HPDE6-E6E7 (cell line): ENCODE results near the gene SLC35F3.

Experiments used
- DNase-seq: peaks from one replicate; pipeline ENCODE4 v3.0.0; 2011; ENCODE audit warnings: missing footprints; ENCODE audit errors: extremely low spot score

The SLC35F3 gene

DNA sequence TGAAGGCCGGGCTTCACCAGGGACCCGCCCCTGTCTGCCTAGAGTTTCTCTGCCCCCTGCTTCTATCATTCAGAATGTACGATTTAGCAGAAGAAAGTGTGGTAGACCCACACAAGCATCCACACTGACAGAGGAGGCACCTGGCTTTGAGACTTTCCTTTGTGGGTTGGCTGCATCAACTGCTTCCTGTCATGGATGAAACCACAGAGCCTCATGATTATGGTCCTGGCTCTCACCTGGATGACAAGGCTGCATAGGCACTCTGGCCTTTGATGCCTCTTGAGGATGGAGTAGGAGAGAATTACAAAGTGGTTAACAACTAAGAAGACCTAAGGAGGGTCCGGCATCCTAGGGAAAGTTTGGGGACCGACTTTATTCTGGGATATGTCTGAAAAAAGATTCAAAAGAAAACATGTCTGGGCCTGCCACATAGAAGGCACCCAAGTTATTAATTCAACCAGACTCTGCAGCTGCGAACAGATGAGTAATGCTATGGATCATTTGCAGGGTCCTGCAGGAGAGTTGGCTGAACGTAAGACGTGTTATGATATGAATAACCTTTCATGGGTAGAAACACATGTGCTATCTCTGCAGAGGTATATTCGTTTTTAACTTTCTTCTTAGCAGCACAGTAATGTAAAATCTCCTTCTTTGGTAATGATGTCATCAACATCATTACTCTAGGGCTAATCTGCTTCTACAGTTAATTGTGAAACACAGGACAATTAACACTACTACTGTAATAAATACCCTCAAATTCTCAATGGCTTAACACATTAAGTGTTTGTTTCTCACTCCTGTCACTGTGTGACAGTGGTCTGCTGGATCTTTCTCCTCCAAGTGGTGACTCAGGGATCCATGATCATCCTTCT lies 136.2 kb downstream of the SLC35F3 start:
- peak; percentile 22 for DNase-seq

DNA sequence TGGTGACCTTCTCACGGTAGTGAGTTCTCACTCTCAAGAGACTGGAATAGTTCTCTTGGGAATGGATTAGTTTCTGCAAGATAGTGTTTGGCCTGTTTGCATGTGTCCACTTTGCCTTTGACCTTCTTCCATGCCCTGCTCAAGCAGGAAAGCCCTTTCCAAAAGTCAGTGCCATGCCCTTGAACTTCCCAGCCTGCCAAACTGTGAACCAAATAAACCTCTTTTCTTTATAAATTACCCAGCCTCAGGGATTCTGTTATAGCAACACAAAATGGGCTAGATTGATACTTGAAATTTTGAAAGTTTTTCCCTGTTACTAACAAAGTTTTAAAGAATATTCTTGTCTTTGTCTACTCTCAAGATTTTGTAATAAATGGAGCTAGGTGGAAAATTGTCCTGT lies 139.6 kb downstream of the SLC35F3 start:
- DNase-seq = no peak

DNA sequence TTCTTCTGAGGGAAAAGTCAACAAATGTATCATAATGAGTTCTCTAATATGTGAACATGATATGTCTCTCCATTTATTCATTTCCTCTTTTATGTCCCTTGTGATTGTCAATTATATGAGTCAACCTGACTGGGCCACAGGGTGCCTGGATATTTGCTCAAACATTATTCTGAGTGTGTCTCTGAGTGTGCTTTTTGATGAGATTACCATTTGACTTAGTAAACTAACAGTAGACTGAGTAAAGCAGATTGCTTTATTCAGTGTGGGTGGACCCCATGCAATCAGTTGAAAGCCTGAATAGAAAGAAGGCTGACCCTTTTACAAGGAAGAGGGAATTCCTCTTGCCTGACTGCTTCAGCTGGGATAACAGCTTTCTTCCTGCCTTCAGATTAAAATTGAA lies 142.6 kb downstream of the SLC35F3 start:
- DNase-seq = no peak

DNA sequence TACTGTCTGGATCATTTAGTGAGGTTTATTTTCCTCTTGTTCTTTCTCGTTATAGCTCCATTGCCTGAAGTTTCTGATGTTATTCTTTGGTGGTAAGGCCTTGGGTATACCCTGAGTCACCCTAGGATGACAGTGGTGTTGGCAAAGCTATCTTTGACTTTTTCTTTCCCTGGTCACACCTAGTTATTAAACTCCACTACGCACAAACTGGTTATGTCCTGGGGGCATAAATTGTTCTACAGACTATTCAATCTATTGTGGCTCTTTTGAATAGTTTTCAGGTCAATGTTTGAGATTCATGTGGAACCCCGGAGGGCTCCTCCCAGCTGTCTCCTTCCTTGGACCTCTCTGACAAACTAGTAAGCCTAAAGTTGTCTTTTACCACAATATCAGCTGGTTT lies 157.7 kb downstream of the SLC35F3 start:
- no peak for DNase-seq

DNA sequence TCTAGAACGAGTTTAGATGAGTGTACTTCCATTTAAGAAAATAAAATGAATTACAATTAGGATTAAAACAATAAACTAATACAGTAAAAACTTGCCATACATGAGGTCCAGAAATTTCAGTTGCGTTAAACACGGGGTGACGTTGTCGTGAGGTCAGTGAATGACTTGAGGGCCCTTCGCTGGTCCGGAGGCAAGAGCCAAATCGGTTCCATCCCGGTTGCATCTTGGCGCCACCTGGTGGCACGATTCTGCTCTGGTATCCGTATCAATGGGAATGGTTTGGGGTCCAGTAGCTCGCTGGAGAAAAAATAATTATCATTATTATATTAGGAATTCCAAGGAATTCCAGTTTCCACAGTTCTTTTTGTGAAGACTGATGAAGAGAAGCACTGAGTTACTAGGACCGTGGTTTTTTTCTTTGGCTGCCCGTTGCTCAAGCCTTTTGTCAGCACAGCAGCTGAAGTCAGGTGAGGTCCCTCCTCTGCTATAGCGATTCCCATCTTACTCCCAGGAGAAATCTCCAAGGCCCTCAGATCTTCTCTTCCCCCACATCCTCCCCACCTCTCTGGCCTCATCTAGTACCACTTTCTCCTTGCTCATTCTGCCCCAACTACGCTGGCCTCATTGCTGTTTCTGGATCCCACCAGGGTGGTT lies 161.4 kb downstream of the SLC35F3 start:
- DNase-seq = peak; percentile 67

DNA sequence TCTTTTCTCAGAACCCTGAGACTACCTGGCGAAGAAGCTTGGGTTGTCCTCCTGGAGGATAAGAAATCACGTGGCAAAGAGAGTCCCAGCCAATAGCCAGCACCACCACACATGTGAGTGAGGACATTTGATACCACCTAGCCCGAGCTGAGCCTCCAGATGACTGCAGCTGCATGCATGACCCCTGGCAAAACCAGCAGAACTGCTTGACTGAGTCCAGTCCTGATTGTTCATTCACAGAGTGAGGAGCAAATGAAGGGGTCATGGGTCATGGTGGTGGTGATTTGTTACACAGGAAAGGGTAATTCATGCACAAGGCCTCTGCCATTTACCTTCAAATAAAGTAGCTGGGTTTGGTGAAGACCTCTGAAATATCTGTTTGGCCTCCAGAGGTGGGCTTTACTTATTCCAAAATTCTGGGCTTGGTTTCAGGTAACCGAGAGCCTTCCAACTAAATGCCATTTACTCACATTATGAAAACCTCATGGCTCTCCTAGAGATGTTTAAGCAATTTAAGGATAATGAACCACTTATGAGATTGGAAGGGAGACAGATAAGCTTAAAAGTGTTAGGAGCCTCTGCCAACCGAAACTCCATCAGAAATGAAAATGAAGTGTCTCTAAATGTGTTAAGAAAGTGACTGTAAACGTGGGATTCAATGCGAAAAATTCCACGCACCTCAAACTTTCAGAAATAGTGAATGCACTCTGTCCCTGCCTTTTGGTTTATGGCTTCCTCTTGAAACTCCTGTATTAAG lies 163.3 kb downstream of the SLC35F3 start:
- no peak for DNase-seq

DNA sequence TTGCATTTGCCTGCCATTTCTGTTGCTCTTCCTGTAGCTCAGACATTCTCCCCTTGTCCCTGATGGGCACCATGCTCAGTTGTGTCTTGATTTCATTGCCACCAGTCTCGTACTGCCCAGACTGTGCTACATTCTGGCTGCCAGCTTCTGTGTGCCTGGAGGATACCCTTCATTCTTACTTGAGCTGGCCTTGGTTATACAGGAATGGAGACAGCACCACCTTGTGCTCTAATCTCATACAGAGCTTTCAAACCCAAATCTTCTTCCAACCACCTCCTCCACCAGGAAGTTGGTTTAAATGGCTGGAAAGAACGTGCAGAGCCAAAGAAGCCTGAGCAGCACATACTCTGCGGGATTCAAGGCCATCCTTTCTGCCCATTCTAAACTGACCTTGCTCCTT lies 165.3 kb downstream of the SLC35F3 start:
- no peak for DNase-seq

DNA sequence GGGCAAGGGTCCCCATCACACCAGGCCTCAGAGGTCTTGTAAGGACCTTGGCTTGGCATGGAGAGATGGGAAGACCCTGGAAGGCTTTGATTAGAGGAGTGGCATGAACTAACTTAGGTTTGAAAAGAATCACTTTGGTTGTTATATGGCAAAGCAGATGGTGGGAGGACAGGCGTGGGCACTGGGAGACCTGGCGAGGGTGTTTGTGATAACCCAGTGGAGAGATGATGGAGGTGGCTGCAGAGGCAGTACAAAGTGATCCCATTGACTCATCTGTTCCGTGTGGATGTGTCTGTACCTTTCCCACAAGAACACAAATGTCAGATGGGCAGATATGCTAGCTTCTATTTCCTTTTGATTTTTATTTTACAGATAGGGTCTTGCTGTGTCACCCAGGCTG lies 168.3 kb downstream of the SLC35F3 start:
- no peak for DNase-seq

DNA sequence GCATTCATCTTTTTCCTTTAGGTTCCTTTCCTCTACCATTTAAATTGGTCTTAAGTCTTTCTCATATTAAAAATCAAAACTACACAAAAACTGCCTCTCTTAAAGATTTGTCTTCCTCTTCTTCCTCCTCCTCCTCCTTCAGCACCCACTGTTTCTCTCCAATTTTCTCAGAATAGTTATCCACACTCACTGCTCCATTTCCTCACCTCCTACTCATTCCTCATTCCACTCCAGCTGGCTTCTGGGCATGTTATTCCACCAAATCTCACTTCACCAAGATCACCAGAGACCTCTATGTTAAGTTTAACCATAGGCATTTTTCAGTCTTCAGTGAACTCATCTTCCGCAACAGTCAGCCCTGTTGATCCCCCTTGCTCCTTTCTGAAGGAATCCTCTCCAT lies 173.7 kb downstream of the SLC35F3 start:
- no peak for DNase-seq

DNA sequence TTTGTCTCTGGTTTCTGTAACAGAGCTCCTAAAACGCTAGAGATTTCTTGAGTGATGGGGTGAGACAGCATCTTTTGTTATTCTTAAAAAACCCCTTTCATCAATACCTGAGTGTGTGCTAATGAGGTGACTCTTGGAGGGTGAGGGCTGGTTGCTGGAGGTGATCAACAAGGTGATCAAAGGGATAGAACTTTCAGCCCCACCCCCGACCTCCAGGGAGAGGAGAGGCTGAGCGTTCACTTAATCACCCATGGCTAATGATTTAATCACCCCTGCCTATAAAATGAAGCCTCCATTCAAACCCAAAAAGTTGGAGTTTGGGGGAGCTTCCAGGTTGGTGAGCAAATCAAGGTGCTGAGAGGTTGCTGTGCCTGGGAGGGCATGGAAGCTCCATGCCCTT lies 175.4 kb downstream of the SLC35F3 start:
- no peak for DNase-seq

DNA sequence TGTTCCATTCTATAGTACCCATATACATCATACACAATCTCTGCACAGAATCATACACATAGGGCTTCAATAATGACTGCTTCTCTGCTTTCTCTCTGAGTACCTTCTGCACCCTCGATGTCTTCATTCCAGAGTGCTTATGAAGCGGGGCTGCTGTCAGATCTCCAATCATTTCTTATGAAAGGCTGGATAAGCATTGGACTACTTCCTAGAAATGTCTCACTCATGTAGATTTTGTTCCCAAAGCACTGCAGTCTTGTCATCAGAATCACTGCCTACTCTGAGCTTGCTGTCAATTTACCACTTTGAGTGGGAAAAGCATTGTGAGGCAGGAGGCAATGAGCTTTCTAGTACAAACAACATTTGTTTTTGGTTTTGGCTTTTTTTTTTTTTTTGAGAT lies 179.0 kb downstream of the SLC35F3 start:
- DNase-seq = no peak

DNA sequence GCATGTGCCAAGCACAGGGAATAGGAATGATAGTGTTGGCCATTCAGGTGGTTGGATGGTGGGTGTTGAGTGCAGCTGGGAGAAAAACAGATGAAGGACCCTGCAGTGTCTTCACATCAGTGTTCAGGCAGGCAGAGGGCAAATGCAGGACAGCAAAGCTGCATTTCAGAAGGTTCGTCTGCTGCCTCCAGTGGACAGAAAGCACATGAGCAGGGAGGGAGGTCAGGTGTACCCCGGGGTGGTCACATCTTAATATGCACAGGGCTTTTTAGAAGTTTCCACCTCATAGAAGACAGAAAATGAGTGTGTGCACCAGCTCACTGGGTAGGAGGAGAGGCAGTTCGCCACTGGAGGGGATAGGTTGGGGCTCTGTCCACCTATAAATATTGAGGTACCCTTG lies 184.9 kb downstream of the SLC35F3 start:
- DNase-seq = no peak

DNA sequence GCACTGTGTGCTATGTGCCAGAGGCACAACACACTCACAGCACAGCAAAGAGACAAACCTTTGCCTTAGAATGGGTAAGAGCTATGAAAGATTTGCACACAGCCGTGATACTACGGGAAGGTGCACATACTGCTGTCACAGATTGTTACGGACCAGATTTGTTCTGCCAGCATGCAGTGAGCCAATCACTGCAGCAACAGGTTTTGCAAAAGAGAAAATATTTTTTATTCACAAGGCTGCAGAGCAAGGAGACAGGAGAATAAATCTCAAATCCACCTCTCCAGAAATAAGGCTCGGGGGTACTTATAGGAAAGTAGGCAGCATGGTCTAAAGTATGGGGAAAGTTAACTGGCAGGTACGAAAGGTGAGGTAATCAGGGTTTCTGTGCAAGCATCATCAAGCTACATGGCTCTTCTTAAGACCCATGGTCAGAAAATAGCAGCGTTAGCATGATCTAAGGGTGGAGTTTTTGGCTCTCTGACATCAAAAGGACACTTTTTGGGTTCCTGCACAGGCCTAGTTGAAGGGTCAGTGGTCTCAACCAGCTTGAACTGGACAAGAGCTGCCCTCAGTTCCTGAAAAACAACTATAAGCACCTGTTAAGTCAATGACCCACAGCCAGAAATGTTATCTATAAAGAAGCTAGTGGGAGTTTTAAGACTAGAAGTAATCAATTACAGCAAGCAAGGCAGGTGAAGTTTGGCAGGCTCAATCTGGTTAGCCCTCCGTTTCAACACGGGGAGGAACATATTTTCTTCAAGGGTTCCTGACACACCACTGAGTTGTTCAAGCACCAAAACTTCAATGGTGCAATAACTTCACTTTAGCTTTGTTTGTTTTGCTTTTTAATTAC lies 186.0 kb downstream of the SLC35F3 start:
- DNase-seq = no peak

DNA sequence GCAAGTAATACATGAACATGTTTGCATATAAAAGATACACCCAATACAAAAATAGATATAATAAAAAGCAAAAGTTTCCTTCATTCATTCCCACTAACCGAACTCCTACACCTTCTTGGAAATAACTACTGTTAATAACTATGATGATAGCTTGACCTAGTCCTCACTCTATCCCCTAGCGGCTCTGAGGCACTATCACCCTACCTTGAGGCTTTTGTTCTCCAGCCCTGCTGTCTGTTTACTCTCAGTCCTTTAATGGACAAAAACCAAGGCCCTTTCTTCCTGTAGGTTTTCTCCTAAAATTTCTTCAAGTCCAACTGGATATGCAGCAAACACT lies 186.6 kb downstream of the SLC35F3 start:
- no peak for DNase-seq

DNA sequence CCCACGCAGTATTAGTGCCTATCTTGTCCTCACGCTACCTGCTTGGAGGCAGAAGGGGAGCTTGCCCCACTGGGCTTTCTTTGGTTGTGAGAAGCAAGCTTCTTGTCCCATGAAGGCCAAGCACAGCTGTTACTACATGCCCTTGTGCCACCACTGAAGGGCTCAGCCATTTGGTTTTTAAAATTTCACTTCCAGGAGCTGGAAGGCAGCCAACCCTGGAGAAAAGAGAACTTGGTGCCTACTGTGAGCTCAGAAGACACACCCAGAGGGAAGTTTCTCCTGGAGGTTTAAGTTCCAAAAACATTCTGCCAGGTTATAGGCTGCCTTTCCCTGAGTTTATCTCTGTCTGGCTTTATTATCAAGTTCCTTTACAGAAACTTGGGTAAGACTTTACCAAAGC lies 187.4 kb downstream of the SLC35F3 start:
- DNase-seq = no peak

DNA sequence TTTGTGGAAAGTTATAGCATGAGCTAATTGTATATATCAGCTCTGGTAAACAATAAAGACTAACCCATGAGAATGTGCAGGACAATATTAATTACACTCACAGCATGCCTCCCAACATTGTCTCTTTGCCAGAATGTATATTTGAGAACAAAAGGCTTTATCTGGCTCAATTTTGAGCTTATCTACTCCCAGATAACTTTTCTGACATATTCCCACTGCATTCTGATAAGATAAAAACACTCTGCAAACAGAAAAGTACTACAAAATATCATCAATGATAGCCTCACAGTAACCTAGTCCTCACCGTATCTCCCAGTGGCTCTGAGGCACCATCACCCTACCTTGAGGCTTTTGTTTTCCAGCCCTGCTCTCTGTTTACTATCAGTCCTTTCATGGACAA lies 188.6 kb downstream of the SLC35F3 start:
- no peak for DNase-seq

DNA sequence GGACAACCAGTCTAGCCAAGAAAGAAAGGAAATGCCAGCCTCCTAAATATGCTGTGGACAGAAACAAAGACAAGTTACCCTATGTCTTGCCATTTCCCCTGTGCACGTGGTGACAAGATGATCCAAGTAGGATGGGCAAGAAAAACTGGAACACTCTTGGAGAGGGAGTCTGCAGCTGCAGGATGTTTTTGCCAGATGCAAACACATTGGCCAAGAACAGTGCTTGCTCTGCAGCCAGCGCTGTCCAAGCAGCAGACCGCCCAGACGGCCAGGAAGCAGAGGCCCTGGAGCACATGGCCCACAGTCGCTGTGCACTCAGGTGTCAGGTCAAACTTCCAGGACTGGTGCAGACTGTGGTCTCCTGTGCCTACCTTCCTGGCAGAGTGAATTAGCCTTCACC lies 189.3 kb downstream of the SLC35F3 start:
- no peak for DNase-seq

DNA sequence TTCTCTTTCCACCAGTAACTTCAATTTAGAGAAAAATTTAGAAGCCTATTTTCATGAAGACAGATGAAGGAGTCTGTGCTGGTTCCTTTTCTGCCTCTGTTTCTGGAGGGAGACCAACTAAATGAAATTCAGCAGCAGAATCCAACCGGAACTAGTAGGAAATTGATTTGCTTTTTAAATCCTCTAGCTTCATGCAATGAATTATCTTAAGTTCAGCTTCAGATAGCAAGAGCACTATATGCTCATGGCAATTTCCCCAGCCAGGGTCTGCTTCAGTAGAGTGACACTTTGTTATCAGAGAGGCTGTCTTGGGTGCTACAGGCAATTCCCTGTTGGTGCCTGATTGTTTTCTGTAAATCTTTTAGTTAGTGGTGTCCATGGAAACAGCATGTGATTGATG lies 189.7 kb downstream of the SLC35F3 start:
- no peak for DNase-seq

DNA sequence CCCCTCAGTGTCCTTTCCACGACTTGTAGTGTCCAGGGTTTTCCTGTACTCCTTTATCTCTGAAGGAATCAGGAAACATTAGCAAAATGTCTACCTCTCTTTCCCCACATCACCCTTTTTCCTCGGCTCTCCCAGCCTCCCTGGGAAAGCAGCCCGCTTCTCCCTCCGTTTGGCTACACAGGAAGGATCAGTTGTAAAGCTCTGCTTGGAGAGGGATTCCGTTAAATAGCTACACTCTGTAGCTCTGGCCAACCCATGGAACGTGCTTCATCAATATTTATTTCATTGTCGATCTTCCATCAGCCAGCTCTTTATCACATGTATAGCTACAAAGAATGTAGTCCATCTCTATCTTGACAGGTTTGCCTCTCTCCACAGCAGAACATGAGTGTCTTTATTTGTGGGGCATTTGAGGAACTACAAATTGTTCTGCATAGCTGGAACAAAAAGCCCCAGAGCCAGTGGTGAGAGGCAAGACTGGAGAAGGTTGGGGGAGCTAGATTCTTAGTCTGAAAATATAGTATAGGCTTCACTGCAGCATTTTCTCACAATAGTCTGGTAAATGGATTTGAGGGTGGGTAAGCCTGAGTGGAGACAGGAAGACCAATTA lies 191.8 kb downstream of the SLC35F3 start:
- DNase-seq = no peak

DNA sequence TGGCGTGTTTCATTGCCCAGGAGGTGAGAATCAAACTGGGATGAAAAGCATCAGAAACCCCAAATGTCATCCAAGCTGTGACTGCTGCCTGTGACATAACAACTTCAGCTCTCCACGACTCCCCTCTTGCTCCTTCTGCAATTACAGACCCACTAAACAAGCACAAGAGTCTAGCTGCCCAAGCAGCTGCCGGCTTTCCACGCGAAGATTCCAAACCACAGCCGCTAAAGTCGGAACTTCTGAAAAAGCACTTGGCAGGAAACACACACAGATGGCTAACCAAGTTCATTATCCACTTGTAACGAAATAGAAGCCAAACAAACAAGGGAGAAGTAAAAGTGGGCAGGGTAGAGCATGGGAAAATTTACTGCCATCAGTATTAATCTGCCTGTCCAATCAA lies 198.1 kb downstream of the SLC35F3 start:
- no peak for DNase-seq

DNA sequence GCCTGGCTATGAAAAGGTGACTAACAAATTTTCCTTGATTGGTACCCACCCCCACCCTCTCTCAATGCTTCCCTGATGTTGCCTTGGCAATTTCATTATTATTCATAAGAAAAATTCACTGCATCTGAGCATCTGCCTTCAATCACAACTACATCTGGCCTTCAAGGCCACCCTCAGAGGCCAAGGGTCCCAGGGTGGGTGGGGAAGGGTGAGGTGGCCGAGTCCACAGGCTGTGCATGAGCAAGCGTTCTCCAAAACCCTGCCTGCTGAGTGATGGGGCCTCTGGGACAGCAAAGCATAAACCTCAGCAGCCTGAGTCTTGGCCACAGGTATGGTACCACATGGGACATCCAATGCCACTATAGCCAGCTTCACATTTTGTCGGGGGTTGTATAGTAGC lies 198.7 kb downstream of the SLC35F3 start:
- DNase-seq = no peak

DNA sequence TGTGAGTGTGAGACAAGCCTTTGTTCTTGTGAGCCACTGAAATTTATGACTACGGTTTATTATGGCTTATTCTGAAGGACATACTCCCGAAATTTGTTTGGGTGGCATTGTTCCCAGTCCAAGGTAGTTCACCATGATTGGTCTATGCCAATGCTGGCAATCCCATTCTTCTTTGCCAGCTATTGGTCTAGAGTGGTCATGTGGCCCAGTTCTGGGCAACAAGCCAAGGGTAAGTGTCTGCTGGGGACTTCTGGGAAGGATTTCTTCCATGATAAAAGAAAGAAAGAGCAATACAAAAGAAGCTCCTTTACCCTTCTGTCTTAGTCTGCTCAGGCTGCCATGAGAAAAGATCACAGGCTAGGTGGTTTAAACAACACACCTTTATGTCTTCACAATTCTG lies 201.6 kb downstream of the SLC35F3 start:
- no peak for DNase-seq
